ENCODE data around the gene GPC5. TPM values are rescaled to one million over a fixed set of nuclear protein-coding genes. Genes with fewer than 3 reads are reported as not detected.

The GPC5 gene
- total and polyA plus RNA-seq, 2 of the 8 experiments (the other 6 are each of a cell fraction or from before 2014, with no cell fraction given), result 0.20 to 0.39 TPM

DNA sequence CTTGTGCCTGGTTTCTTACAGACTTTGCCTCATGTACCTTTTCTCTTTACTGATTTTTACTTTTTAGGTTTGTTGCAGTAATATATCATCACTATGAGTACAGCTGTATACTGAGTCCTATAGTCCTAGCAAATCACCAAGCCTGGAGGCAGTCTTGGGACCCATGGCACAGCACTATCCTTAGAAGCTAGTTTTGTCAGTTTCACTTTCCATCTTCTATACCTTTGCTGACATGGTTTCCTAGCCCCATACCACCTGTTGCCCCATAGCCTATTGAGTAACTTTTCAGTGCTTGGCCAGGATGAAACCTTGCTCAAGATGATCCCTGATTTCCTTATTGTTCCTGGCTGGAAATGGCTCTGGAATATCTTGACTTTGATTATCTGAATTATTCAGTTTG lies 826.4 kb downstream of the GPC5 start:
- no peaks in the 10 kb centered on the region for H3K36me3 ChIP-seq (ENCODE audit: control insufficient read depth in 2 of 4, insufficient read depth in 4 of 4, low read length in 3 of 4)
- no peaks in the 10 kb centered on the region for H3K79me1 ChIP-seq (ENCODE audit: low read depth, low read length)
- no peak overlapping the region for H2AK5ac ChIP-seq (ENCODE audit: low read depth, low read length)
- DNase-seq (ENCODE audit: low read depth in 1 of 2, low spot score in 2 of 2) (no peak), FAIRE-seq (no peak)
- H3K4ac ChIP-seq (replicated peaks; ENCODE audit: insufficient read length, low read depth, low read length), result no peak overlapping the region
- H3K79me2 ChIP-seq (ENCODE audit: control insufficient read depth in 1 of 2, insufficient read depth in 2 of 2, low read length in 2 of 2), result no peaks in the 10 kb centered on the region
- H2BK120ac ChIP-seq (replicated peaks; ENCODE audit: low read depth, low read length), result no peak overlapping the region
- H2AFZ ChIP-seq (ENCODE audit: low read length), result no peak overlapping the region
- H3K18ac ChIP-seq (ENCODE audit: extremely low read depth, low read length), result no peak overlapping the region
- H4K20me1 ChIP-seq (replicated peaks in 1 of 2; ENCODE audit: control insufficient read depth in 1 of 2, insufficient read depth in 2 of 2, low read length in 2 of 2), result no peaks in the 10 kb centered on the region
- H2BK15ac ChIP-seq (ENCODE audit: low read length), result no peak overlapping the region
- H4K91ac ChIP-seq (replicated peaks; ENCODE audit: insufficient read length, low read length), result no peak overlapping the region
- no peaks in the 10 kb centered on the region for H3K23me2 ChIP-seq (ENCODE audit: low read depth, low read length)
- H2BK5ac ChIP-seq (ENCODE audit: low read depth, low read length), result no peak overlapping the region
- no peak for TF ChIP-seq NANOG (IDR thresholded peaks at IDR 0.05; ENCODE audit: insufficient read depth, low read depth, low read length, poor library complexity, severe bottlenecking)
- TF ChIP-seq, protein P1, sequence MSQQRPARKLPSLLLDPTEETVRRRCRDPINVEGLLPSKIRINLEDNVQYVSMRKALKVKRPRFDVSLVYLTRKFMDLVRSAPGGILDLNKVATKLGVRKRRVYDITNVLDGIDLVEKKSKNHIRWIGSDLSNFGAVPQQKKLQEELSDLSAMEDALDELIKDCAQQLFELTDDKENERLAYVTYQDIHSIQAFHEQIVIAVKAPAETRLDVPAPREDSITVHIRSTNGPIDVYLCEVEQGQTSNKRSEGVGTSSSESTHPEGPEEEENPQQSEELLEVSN (IDR thresholded peaks at IDR 0.05), result no peak
- no peak for TF ChIP-seq CEBPB (IDR thresholded peaks at IDR 0.05; ENCODE audit: low read depth, low read length)
- no peak for TF ChIP-seq TBP (IDR thresholded peaks at IDR 0.05; ENCODE audit: low read depth, low read length)
- no peak for TF ChIP-seq NRF1 (IDR thresholded peaks at IDR 0.05; ENCODE audit: low read depth, low read length)
- no peak for TF ChIP-seq EZH2 (IDR thresholded peaks at IDR 0.05; ENCODE audit: low read depth, low read length, severe bottlenecking)
- no peak for TF ChIP-seq JUN (IDR thresholded peaks at IDR 0.05; ENCODE audit: low read depth, low read length)
- no peak for TF ChIP-seq EP300 (IDR thresholded peaks at IDR 0.05; ENCODE audit: borderline replicate concordance in 1 of 2, low read depth in 2 of 2, low read length in 2 of 2)
- TF ChIP-seq TAF1 (IDR thresholded peaks at IDR 0.05; ENCODE audit: low read depth, low read length), result no peak
- no peak for TF ChIP-seq JUND (IDR thresholded peaks at IDR 0.05; ENCODE audit: low read length)
- no peak overlapping the region for H3K4me3 ChIP-seq (ENCODE audit: extremely low read depth in 1 of 4, insufficient read depth in 2 of 4, low read depth in 3 of 4, low read length in 4 of 4)
- no peaks in the 10 kb centered on the region for H3K9me3 ChIP-seq (ENCODE audit: insufficient read depth in 2 of 2, low read depth in 1 of 2, low read length in 1 of 2)
- no peaks in the 10 kb centered on the region for H3K27me3 ChIP-seq (replicated peaks in 1 of 4; ENCODE audit: control insufficient read depth in 3 of 4, extremely low read depth in 1 of 4, insufficient read depth in 3 of 4, low read length in 3 of 4)
- H3K27ac ChIP-seq (ENCODE audit: low read depth, low read length), result no peak overlapping the region
- H3K4me2 ChIP-seq (ENCODE audit: insufficient read depth in 1 of 2, low read depth in 2 of 2, low read length in 2 of 2), result no peak overlapping the region
- H3K56ac ChIP-seq (replicated peaks; ENCODE audit: insufficient read length, low read depth, low read length), result no peak overlapping the region
- no peak overlapping the region for H2BK12ac ChIP-seq (ENCODE audit: low read depth, low read length)
- no peaks in the 10 kb centered on the region for H3K4me1 ChIP-seq (replicated peaks in 1 of 4; ENCODE audit: control insufficient read depth in 3 of 4, insufficient read depth in 4 of 4, low read length in 3 of 4)
- H4K8ac ChIP-seq (ENCODE audit: extremely low read depth, insufficient read depth, low read length), result no peak overlapping the region
- H2BK20ac ChIP-seq (ENCODE audit: low read length), result no peak overlapping the region
- H3K23ac ChIP-seq (ENCODE audit: insufficient read length), result no peak overlapping the region
- no peak overlapping the region for H3K14ac ChIP-seq (ENCODE audit: insufficient read length)
- ChIA-PET POLR2A (ENCODE audit: partially characterized antibody) (no interaction called here), CTCF (ENCODE audit: partially characterized antibody) (no interaction called here)
- no peak overlapping the region for H3K9ac ChIP-seq (replicated peaks in 1 of 4; ENCODE audit: extremely low read depth in 1 of 4, low read depth in 3 of 4, low read length in 3 of 4)
- H4K5ac ChIP-seq (ENCODE audit: insufficient read length, low read depth, low read length), result no peak overlapping the region

Measured in H1 (cell line).